Measurements from ENCODE around the gene PRTFDC1. TPM values are rescaled to one million over a fixed set of nuclear protein-coding genes. Genes with fewer than 3 reads are reported as not detected.

The PRTFDC1 gene
- total RNA-seq, 1 donor from 2014 or later: 14.4 TPM

GRCh38 chr10:24983946-24984345, 31.5 kb upstream of the PRTFDC1 start:
- TF ChIP-seq CTCF (IDR thresholded peaks at IDR 0.05; ENCODE audit: partially characterized antibody, unreplicated experiment): no peak
- Mint-ChIP-seq H3K9me3 (ENCODE audit: unreplicated experiment) (no peaks in the 10 kb centered on the region), H3K36me3 (ENCODE audit: unreplicated experiment) (no peaks in the 10 kb centered on the region), H3K27ac (ENCODE audit: unreplicated experiment) (no peak overlapping the region), H3K4me3 (ENCODE audit: unreplicated experiment) (no peak overlapping the region), H3K27me3 (ENCODE audit: unreplicated experiment) (no peaks in the 10 kb centered on the region), H3K4me1 (ENCODE audit: low read depth, unreplicated experiment) (no peaks in the 10 kb centered on the region)
- no peak for DNase-seq

GRCh38 chr10:24983130-24983529, 30.7 kb upstream of the PRTFDC1 start:
- Mint-ChIP-seq H3K27ac (ENCODE audit: unreplicated experiment) (no peak overlapping the region), H3K4me3 (ENCODE audit: unreplicated experiment) (no peak overlapping the region), H3K9me3 (ENCODE audit: unreplicated experiment) (no peaks in the 10 kb centered on the region), H3K27me3 (ENCODE audit: unreplicated experiment) (no peaks in the 10 kb centered on the region), H3K36me3 (ENCODE audit: unreplicated experiment) (no peaks in the 10 kb centered on the region), H3K4me1 (ENCODE audit: low read depth, unreplicated experiment) (no peaks in the 10 kb centered on the region)
- TF ChIP-seq CTCF (IDR thresholded peaks at IDR 0.05; ENCODE audit: partially characterized antibody, unreplicated experiment): no peak
- DNase-seq: no peak

GRCh38 chr10:24982319-24983112, 30.1 kb upstream of the PRTFDC1 start:
- Mint-ChIP-seq H3K4me1 (ENCODE audit: low read depth, unreplicated experiment) (no peaks in the 10 kb centered on the region), H3K27me3 (ENCODE audit: unreplicated experiment) (no peaks in the 10 kb centered on the region), H3K36me3 (ENCODE audit: unreplicated experiment) (no peaks in the 10 kb centered on the region), H3K27ac (ENCODE audit: unreplicated experiment) (no peak overlapping the region), H3K4me3 (ENCODE audit: unreplicated experiment) (no peak overlapping the region), H3K9me3 (ENCODE audit: unreplicated experiment) (no peaks in the 10 kb centered on the region)
- TF ChIP-seq CTCF (IDR thresholded peaks at IDR 0.05; ENCODE audit: partially characterized antibody, unreplicated experiment): no peak
- no peak for DNase-seq

GRCh38 chr10:24981161-24981710, 28.8 kb upstream of the PRTFDC1 start:
- no peaks in the 10 kb centered on the region for H3K36me3 Mint-ChIP-seq (ENCODE audit: unreplicated experiment)
- no peaks in the 10 kb centered on the region for H3K4me1 Mint-ChIP-seq (ENCODE audit: low read depth, unreplicated experiment)
- H3K4me3 Mint-ChIP-seq (ENCODE audit: unreplicated experiment): no peak overlapping the region
- TF ChIP-seq CTCF (IDR thresholded peaks at IDR 0.05; ENCODE audit: partially characterized antibody, unreplicated experiment): no peak
- H3K27ac Mint-ChIP-seq (ENCODE audit: unreplicated experiment): no peak overlapping the region
- DNase-seq: no peak
- H3K27me3 Mint-ChIP-seq (ENCODE audit: unreplicated experiment): no peaks in the 10 kb centered on the region
- H3K9me3 Mint-ChIP-seq (ENCODE audit: unreplicated experiment): no peaks in the 10 kb centered on the region

- no peak overlapping the region for H3K27ac Mint-ChIP-seq (ENCODE audit: unreplicated experiment)
- no peak for DNase-seq
- H3K36me3 Mint-ChIP-seq (ENCODE audit: unreplicated experiment): no peaks in the 10 kb centered on the region
- H3K4me3 Mint-ChIP-seq (ENCODE audit: unreplicated experiment): no peak overlapping the region
- no peak for TF ChIP-seq CTCF (IDR thresholded peaks at IDR 0.05; ENCODE audit: partially characterized antibody, unreplicated experiment)
- no peaks in the 10 kb centered on the region for H3K4me1 Mint-ChIP-seq (ENCODE audit: low read depth, unreplicated experiment)
- no peaks in the 10 kb centered on the region for H3K27me3 Mint-ChIP-seq (ENCODE audit: unreplicated experiment)
- H3K9me3 Mint-ChIP-seq (ENCODE audit: unreplicated experiment): no peaks in the 10 kb centered on the region
Observed at GRCh38 chr10:24979685-24980084, 27.3 kb upstream of the PRTFDC1 start.

Measured in glutamatergic neuron (in vitro differentiated cells).